ENCODE results near the gene RAPGEF1.
"Not testable (repeated sequence)": the region's sequence is repeated elsewhere in the genome, so short reads cannot be mapped to it uniquely, and the experiment has no call there.

RAPGEF1 gene

GRCh38 chr9:131685753-131686706 is 53.8 kb downstream of the RAPGEF1 start:
- no peak for DNase-seq

GRCh38 chr9:131683094-131683493 is 56.8 kb downstream of the RAPGEF1 start:
- DNase-seq: not testable (repeated sequence)

GRCh38 chr9:131682261-131682660 is 57.6 kb downstream of the RAPGEF1 start:
- DNase-seq: no peak

- DNase-seq: not testable (repeated sequence)
Observed at GRCh38 chr9:131681826-131682225, 58.0 kb downstream of the RAPGEF1 start.

DNA sequence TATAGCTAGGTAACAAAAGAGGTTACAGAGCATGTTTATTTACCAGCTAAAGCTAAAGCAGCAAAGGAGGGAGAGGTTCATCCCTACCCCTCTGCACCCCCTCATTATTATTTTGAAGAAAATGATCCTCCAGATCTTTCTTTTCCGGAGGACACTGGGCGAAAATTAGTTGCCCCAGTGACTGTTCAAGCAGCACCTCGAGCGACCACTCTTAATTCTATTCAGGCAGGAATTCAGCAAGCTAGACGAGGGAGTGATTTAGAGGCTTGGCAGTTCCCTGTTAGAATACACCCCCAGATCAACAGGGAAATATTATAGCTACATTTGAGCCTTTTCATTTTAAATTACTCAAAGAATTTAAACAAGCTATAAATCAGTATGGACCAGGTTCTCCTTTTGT is 58.8 kb downstream of the RAPGEF1 start:
- not testable (repeated sequence) for DNase-seq

DNA sequence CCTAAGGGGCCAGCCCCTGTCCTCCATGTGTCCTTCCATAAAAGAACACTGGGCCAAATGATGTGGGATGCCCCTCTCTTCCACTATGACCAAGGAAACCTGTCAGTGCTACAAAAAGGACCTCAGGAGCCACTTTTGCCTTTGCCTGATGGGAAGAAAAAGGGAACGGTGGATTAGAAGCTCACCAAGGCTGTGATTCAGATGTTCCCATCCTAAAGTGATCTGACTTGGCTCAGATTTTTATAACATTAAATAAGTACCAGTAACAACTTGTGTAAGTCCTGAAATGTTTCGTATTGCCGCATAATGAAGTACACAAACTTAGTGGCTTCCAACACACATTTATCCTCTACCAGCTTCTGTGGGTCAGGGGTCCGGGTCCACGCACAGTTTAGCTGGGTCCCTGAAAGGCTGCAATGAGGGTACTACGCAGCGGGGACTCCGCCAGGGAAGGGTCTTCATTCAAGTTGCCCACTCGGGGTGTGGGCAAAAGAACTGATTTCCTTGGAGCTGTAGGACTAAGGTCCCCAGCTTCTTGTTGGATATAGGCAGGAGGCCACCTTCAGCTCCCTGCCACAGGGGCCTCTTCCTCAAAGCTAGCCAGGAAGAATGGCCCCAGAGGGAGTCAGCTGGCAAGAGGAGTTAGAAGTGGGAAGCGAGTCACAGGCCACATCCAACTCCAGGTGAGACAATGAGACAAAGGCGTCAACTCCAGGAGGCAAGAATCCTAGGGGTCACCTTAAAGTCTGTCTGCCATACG is 60.4 kb downstream of the RAPGEF1 start:
- DNase-seq: no peak

GRCh38 chr9:131678499-131679111 is 61.3 kb downstream of the RAPGEF1 start:
- DNase-seq: peak; percentile 92

DNA sequence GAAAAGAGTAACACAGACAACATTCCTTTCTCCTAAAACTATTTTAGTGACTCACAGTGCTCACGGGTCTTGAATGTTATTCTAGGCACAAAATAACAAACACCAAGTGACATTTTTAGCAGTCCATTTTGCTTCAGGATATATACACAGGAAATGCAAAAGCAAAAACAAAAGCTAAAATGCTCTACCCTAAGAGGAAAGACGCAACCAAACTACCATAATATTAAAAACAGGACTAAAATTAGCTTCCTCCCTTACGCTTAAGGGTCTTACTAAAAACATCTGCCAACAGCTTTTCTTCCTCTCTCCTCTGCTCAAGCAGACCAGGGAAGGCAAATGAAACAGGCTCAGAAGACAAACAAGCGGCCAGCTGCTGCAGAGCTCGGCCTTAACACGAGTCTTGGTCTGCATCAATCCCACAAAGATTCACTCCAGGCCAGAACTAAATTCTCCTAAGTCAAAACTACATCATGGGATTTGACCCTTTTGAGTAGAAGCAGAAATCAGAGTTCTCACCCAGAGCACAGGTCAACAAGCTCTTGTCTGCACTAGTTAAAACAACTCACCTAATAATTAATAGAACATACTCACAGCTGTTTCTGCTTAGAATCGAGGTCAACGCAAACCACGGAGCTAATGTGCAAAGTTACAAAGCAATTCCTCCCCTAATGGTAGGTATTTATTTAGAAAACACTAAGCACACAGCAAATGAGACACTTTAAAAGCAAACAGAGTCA is 62.3 kb downstream of the RAPGEF1 start:
- DNase-seq: peak; percentile 54

- no peak for DNase-seq
Observed at GRCh38 chr9:131677049-131677443, 62.8 kb downstream of the RAPGEF1 start.

DNA sequence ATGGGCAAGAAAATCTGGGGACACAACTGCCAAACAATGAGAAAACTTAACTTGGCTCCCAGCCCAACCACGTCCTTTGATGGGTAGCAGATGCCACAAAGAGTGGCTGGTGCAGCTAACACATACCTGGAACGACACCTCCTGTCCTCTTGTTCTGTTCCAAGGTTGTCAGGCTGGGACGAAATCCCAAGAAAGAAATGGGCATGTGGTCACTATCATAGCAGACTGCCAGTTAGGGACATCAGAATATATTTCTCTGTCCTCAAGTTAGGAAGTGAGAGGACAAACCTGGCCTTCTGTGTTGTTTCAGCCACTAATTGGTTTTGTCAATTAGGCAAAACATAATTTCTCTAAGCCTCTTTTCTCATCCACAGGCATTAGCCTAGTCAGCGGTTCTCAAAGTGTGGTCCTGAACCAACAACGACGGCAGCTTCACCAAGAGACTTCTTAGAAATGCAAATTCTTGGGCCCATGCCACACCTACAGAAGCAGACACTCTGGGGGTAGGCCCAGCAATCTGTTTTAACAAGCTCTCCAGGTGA is 63.4 kb downstream of the RAPGEF1 start:
- peak; percentile 46 for DNase-seq

GRCh38 chr9:131675437-131676022 is 64.3 kb downstream of the RAPGEF1 start:
- DNase-seq: no peak

GRCh38 chr9:131674425-131675421 is 65.2 kb downstream of the RAPGEF1 start:
- DNase-seq: no peak

DNA sequence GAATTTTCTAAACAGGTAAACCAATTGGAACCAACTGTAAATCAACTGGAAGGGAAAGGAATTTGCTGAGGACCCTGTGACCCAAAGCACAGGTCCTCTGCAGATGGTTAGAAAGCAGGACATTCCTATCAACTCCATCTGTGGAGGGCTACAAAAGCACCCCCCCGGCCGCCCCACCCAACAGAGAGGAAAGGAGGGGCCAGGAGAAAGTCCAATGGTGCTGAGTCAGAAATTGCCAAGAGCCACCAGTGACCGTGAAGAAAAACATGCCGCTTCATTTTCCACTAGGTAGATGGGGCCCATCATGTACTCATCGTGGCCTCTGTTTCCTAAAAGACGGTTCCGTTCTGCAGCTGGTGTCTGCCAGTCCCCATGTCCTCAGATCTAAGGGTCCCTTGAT is 66.3 kb downstream of the RAPGEF1 start:
- no peak for DNase-seq

DNA sequence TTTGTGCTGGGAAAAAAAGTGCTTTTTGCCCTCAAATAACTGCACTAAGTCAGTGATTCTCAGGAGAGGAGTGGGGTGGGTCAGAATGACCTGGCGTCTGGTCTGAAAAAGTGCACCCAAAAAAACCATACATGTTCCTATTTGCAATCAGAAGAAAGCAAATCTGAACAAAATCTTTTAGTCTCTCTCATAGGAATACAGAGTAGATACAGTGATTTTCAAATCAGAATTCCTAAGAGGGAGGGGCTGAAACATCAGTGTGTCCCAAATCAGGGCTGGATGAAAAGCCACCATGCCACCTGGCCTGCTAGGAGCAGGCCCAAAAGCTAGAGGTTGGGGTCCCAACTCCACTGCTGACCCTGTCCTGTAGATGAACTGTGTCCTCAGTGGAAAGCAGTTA is 66.8 kb downstream of the RAPGEF1 start:
- no peak for DNase-seq

- no peak for DNase-seq
Observed at GRCh38 chr9:131672451-131672850, 67.4 kb downstream of the RAPGEF1 start.

- no peak for DNase-seq
Observed at GRCh38 chr9:131671133-131671520, 68.7 kb downstream of the RAPGEF1 start.

GRCh38 chr9:131670247-131671132 is 69.4 kb downstream of the RAPGEF1 start:
- DNase-seq: no peak

DNA sequence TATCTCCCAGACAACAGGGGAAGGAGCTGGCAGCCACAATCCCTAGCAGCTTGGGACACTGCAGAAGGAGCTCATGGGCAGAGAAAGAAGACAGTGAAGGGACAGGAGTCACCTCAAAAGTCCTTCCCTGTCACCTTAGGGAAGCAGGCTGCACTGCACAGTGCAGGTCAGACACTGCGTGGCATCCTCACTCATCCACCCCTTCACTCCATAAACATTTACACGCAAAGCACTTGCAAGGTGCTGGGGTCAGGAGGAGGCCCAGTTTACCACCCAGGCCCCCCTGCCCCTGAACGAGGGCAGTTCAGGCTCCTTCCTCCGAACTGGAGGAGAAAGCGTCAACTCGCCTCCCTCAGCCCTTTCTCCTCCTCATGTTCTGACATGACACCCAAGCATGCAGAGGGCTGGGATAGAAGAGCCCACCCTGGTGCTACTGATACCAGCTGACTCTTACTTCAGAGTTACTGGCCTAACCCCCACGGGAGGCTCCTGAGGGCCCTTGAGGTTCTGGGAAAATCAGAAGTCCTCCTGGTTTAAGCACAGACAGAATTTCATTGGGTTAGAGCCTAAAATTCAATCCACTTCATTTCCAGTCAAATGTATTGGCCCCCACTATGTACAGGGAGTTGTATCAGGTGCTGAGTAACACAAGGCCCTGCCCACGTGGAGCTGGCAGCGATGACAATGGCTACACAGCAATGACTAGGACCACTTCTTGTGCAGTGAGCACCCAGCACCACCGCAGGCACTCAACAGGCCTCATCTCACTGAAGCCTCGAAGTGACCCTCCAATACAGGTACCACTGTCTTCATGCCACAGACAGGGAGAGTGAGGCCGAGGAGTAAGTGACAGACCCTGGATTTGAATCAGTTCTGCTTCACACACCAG is 70.4 kb downstream of the RAPGEF1 start:
- peak; percentile 22 for DNase-seq

Data from activated CD4-positive, alpha-beta T cell treated with anti-CD3 and anti-CD28 coated beads, Interleukin-2, amount 50 U/mL, for 16 hours (primary cell).